Keratinocyte (primary cell): ENCODE data around the gene PGC. TPM values are rescaled to one million over a fixed set of nuclear protein-coding genes. Genes with fewer than 3 reads are reported as not detected.

ENCODE experiments used
- DNase-seq: peaks from one replicate; pipeline ENCODE4 v3.0.0-alpha.2; 2011; ENCODE audit warnings: low read depth, missing footprints, low spot score
- FAIRE-seq: peaks from 2 replicates; lab custom pipeline; 2011; peaks lifted over from hg19 to GRCh38; lab: Jason Lieb, UNC
- H2AFZ ChIP-seq: 2 replicates; pipeline ENCODE4 v1.6.0; 2012; ENCODE audit warnings: low read length, control low read depth, inconsistent platforms; ENCODE audit not compliant: control insufficient read depth
- H3K27ac ChIP-seq: 2 replicates; pipeline ENCODE4 v1.5.1; 2011; ENCODE audit warnings: low read length; ENCODE audit not compliant: control insufficient read depth, insufficient read depth
- H3K27me3 ChIP-seq: 3 replicates; pipeline ENCODE4 v1.6.0; 2011; ENCODE audit warnings: low read length; ENCODE audit not compliant: control insufficient read depth, insufficient read depth; ENCODE audit errors: extremely low read depth
- H3K36me3 ChIP-seq, 2 experiments: 2 replicates in 1 of 2; 3 replicates in 1 of 2; pipeline ENCODE4 v1.5.1; 2011; ENCODE audit warnings: low read length in 2 of 2, mild to moderate bottlenecking in 1 of 2; ENCODE audit not compliant: control insufficient read depth in 2 of 2, insufficient read depth in 2 of 2; ENCODE audit errors: extremely low read depth in 1 of 2
- H3K4me1 ChIP-seq: 3 replicates; pipeline ENCODE4 v1.5.1; 2011; ENCODE audit warnings: low read length; ENCODE audit not compliant: control insufficient read depth, insufficient read depth; ENCODE audit errors: extremely low read depth
- H3K4me2 ChIP-seq: 3 replicates; pipeline ENCODE4 v1.6.0; 2011; ENCODE audit warnings: low read depth, low read length; ENCODE audit not compliant: control insufficient read depth, insufficient read depth; ENCODE audit errors: extremely low read depth
- H3K4me3 ChIP-seq, 3 experiments: fragments of 200-600 bp in 1 of 3; sonication (generic) in 1 of 3; 2 replicates in 2 of 3; 3 replicates in 1 of 3; pipeline ENCODE4 v1.5.1; 2011 to 2016; ENCODE audit warnings: low read length in 3 of 3, mild to moderate bottlenecking in 3 of 3, control low read depth in 2 of 3, inconsistent platforms in 1 of 3, low read depth in 1 of 3, mixed read lengths in 1 of 3, mixed run types in 1 of 3, moderate library complexity in 1 of 3; ENCODE audit not compliant: control insufficient read depth in 2 of 3, insufficient read depth in 2 of 3; ENCODE audit errors: extremely low read depth in 1 of 3
- H3K79me2 ChIP-seq: 2 replicates; pipeline ENCODE4 v1.6.0; 2012; ENCODE audit warnings: low read length; ENCODE audit not compliant: control insufficient read depth, insufficient read depth
- H3K9ac ChIP-seq: 3 replicates; pipeline ENCODE4 v1.6.0; 2011; ENCODE audit warnings: low read length; ENCODE audit not compliant: control insufficient read depth, insufficient read depth; ENCODE audit errors: extremely low read depth
- H3K9me1 ChIP-seq: 3 replicates; pipeline ENCODE4 v1.6.0; 2011; ENCODE audit warnings: low read length; ENCODE audit not compliant: control insufficient read depth, insufficient read depth; ENCODE audit errors: extremely low read depth
- H3K9me3 ChIP-seq: 2 replicates; pipeline ENCODE4 v1.5.1; 2012; ENCODE audit warnings: low read depth, low read length; ENCODE audit not compliant: control insufficient read depth
- H4K20me1 ChIP-seq: 3 replicates; pipeline ENCODE4 v1.6.0; 2011; ENCODE audit warnings: low read length; ENCODE audit not compliant: control insufficient read depth, insufficient read depth; ENCODE audit errors: extremely low read depth
- CTCF ChIP-seq, 3 experiments: IDR thresholded peaks in 1 of 3; conservative IDR thresholded peaks in 1 of 3; optimal IDR thresholded peaks in 1 of 3; 2 replicates in 2 of 3; 3 replicates in 1 of 3; pipeline versions ENCODE3 to v1.5.1; 2011; ENCODE audit warnings: low read length in 3 of 3, mild to moderate bottlenecking in 3 of 3, moderate library complexity in 2 of 3, control low read depth in 1 of 3, inconsistent platforms in 1 of 3; ENCODE audit not compliant: insufficient read depth in 2 of 3; ENCODE audit errors: extremely low read depth in 1 of 3
- EZH2 ChIP-seq: IDR thresholded peaks from one replicate; pipeline ENCODE4 v1.6.1; 2012; ENCODE audit warnings: inconsistent platforms, mild to moderate bottlenecking, low read length, moderate library complexity
- dilution Hi-C: fragments of 300-500 bp; cut with MboI; formaldehyde crosslinking; loops from one replicate; pipeline ENCODE4 v1.7.0; 2020; ENCODE audit warnings: low sequenced_read_pairs; ENCODE audit not compliant: extremely low pct_ligation_motif_present
- polyA plus RNA-seq, 5 experiments: library from polyadenylated mRNA; depleted of rRNA in 3 of 5; stranded (reverse) in 3 of 5; stranded (forward) in 1 of 5; unstranded in 1 of 5; fragments of >200 nt; gene quantifications; 1 replicate in 1 of 5; 2 replicates in 3 of 5; 3 replicates in 1 of 5; pipeline versions ENCODE4 v1.2.1 to v1.2.3, GENCODE V29; 2011 to 2012; ENCODE audit warnings: missing spikeins in 2 of 5, low read depth in 1 of 5, low replicate concordance in 1 of 5

PGC gene
- polyA plus RNA-seq, 1 donor (not counting 4 experiments of a cell fraction or from before 2014, with no cell fraction given) = not detected

GRCh38 chr6:41778895-41779294 lies 31.7 kb upstream of the PGC start:
- peaks cover 14 to 18% of the 10 kb centered on the region in 2 experiments for H3K36me3 ChIP-seq
- no peak overlapping the region for H3K27ac ChIP-seq
- no peak overlapping the region for H2AFZ ChIP-seq
- no peaks in the 10 kb centered on the region for H3K27me3 ChIP-seq
- no peaks in the 10 kb centered on the region for H4K20me1 ChIP-seq
- FAIRE-seq (no peak), DNase-seq (no peak)
- H3K9me1 ChIP-seq = no peaks in the 10 kb centered on the region
- no peaks in the 10 kb centered on the region for H3K9me3 ChIP-seq
- peak overlapping the region; percentile 66 for H3K9ac ChIP-seq
- no peaks in the 10 kb centered on the region for H3K79me2 ChIP-seq
- peak overlapping the region; percentile 56 to 75 (median 71) for H3K4me3 ChIP-seq
- H3K4me2 ChIP-seq = peak overlapping the region; percentile 90
- dilution Hi-C loops = no loop called here
- peaks cover 15% of the 10 kb centered on the region for H3K4me1 ChIP-seq
- TF ChIP-seq CTCF (optimal IDR thresholded peaks at IDR 0.05 in 1 of 3, IDR thresholded peaks at IDR 0.05 in 1 of 3, conservative IDR thresholded peaks at IDR 0.05 in 1 of 3; ENCODE audit: extremely low read depth in 1 of 3, insufficient read depth in 2 of 3, low read length in 3 of 3) = no peak
- TF ChIP-seq EZH2 = no peak

- Histone ChIP-seq H3K4me3 (no peak overlapping the region), H3K9me1 (no peaks in the 10 kb centered on the region), H3K4me1 (peaks cover 15% of the 10 kb centered on the region), H3K36me3 (peaks cover 14 to 18% of the 10 kb centered on the region in 2 experiments), H3K4me2 (no peak overlapping the region), H3K79me2 (no peaks in the 10 kb centered on the region), H4K20me1 (no peaks in the 10 kb centered on the region), H3K27me3 (no peaks in the 10 kb centered on the region), H3K9me3 (no peaks in the 10 kb centered on the region), H2AFZ (no peak overlapping the region), H3K27ac (no peak overlapping the region), H3K9ac (no peak overlapping the region)
- DNase-seq = no peak
- dilution Hi-C loops = no loop called here
- FAIRE-seq = no peak
- TF ChIP-seq EZH2 = no peak
Observed at GRCh38 chr6:41777551-41778285, 30.5 kb upstream of the PGC start.
